ENCODE results near the gene NAT9.

NAT9 gene

GRCh38 chr17:74736513-74737298 is 39.4 kb downstream of the NAT9 start, which contains the start of gene RAB37:
Gene RAB37 (plus strand): TSS chr17:74737256. CDS start chr17:74737273, 17 bp downstream.
- no peak for DNase-seq
- no peaks in the 10 kb centered on the region for H3K36me3 ChIP-seq (replicated peaks)
- no peak within 1 kb of the TSS for H3K4me3 ChIP-seq (ENCODE audit: low read depth, low read length)
- H3K27me3 ChIP-seq (replicated peaks): peaks cover 21% of the 10 kb centered on the region
- no peak for TF ChIP-seq CTCF (IDR thresholded peaks at IDR 0.05; ENCODE audit: low read depth, low read length, missing control alignments)
- no peak within 1 kb of the TSS for H3K27ac ChIP-seq
- in situ Hi-C loops (cut with HindIII; ENCODE audit: low pct_ligation_motif_present, low sequenced_read_pairs): no loop called here

DNA sequence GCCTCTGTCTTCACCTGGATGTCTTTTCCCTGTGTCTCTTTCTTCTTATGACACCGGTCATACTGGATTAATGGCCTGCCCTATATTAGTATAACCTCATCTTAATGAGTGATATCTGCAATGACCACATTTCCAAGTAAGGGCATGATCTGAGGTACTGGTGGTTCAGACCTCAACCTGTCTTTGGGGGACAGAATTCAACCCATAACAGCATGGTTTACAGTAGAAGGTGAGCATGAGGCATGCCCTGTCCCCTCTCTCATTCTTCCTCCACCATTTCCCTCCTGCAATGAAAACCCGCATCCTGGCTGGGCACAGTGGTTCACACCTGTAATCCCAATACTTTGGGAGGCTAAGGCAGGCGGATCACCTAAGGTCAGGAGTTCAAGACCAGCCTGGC is 41.9 kb downstream of the NAT9 start:
- no peak for DNase-seq
- TF ChIP-seq CTCF (IDR thresholded peaks at IDR 0.05; ENCODE audit: low read depth, low read length, missing control alignments): no peak
- H3K27me3 ChIP-seq (replicated peaks): peaks cover 21% of the 10 kb centered on the region
- no peak overlapping the region for H3K27ac ChIP-seq
- no peak overlapping the region for H3K4me3 ChIP-seq (ENCODE audit: low read depth, low read length)
- in situ Hi-C loops (cut with HindIII; ENCODE audit: low pct_ligation_motif_present, low sequenced_read_pairs): no loop called here
- H3K36me3 ChIP-seq (replicated peaks): no peaks in the 10 kb centered on the region

- in situ Hi-C loops (cut with HindIII; ENCODE audit: low pct_ligation_motif_present, low sequenced_read_pairs): no loop called here
- Histone ChIP-seq H3K27me3 (replicated peaks) (peaks cover 21% of the 10 kb centered on the region), H3K36me3 (replicated peaks) (no peaks in the 10 kb centered on the region), H3K4me3 (ENCODE audit: low read depth, low read length) (no peak overlapping the region), H3K27ac (no peak overlapping the region)
- DNase-seq: no peak
- no peak for TF ChIP-seq CTCF (IDR thresholded peaks at IDR 0.05; ENCODE audit: low read depth, low read length, missing control alignments)
Measured at GRCh38 chr17:74733365-74734122, 42.6 kb downstream of the NAT9 start.

DNA sequence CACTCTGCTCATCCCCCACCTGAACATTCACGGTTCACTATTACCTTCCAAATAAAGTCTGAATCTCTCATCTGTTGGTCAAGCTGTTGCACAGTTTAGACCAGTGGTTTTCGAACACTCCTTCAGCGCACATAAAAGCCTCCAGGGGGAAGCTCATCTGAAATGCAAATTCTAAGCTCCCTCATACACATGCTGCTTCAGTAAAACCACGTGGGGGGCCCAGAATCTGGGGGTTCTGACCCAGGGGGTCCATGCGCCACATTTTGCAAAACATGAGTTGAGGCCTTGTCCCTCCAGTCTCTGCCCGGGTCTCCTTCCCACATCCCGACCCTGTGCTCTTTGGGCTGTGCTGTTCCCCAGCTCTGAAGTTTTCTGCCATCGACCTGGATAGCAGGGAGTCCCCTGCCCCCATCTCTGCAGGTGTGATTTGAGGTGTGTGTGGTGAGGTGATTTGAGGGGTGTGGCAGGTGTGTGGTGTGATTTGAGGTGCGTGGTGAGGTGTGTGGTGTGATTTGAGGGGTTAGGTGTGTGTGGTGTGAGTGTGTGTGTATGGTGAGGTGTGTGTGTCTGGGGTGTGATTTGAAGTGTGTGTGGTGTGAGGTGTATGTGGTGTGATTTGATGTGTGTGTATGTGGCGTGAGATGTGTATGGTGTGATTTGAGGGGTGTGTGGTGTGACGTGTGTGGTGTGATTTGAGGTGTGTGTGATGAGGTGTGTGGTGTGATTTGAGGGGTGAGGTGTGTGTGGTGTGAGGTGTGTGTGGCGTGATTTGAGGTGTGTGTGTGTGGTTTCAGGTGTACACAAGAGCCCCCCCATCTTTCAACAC is 43.9 kb downstream of the NAT9 start:
- peaks cover 12% of the 10 kb centered on the region for H3K27me3 ChIP-seq (replicated peaks)
- in situ Hi-C loops (cut with HindIII; ENCODE audit: low pct_ligation_motif_present, low sequenced_read_pairs): no loop called here
- no peak for TF ChIP-seq CTCF (IDR thresholded peaks at IDR 0.05; ENCODE audit: low read depth, low read length, missing control alignments)

GRCh38 chr17:74731347-74731605 is 44.9 kb downstream of the NAT9 start:
- H3K4me3 ChIP-seq (ENCODE audit: low read depth, low read length): no peak overlapping the region
- H3K27me3 ChIP-seq (replicated peaks): peaks cover 5% of the 10 kb centered on the region
- in situ Hi-C loops (cut with HindIII; ENCODE audit: low pct_ligation_motif_present, low sequenced_read_pairs): no loop called here
- no peaks in the 10 kb centered on the region for H3K36me3 ChIP-seq (replicated peaks)
- H3K27ac ChIP-seq: no peak overlapping the region
- no peak for DNase-seq
- TF ChIP-seq CTCF (IDR thresholded peaks at IDR 0.05; ENCODE audit: low read depth, low read length, missing control alignments): no peak

More for the DNA sequence above, 43.9 kb downstream of the NAT9 start:
- Histone ChIP-seq H3K36me3 (replicated peaks) (no peaks in the 10 kb centered on the region), H3K4me3 (ENCODE audit: low read depth, low read length) (no peak overlapping the region), H3K27ac (no peak overlapping the region)
- no peak for DNase-seq

All from brain microvascular endothelial cell (primary cell).